ENCODE results near the gene KCNAB1. TPM values are rescaled to one million over a fixed set of nuclear protein-coding genes. Genes with fewer than 3 reads are reported as not detected.

Gene KCNAB1
- total and polyA plus RNA-seq, 2 experiments from 2014 or later, result 0.80 to 1.4 TPM

DNA sequence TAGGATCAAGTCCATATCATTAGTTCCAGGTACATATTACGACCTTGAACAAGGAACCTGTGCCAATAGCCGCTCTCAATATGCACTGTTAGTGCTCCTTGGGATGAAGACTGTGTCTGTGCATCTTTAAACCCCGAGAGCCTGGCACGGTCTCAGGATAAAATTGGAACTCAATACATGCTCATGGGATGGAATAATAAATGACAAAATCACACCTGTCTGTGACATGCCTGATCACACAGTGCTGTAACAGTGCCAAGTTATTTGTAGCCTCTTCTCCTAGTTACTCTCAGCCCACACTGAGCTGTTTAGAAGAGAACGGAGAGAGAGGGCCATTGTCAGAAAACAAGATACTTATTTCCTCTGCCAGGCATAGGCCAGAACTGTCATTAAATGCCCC lies 352.3 kb downstream of the KCNAB1 start:
- Histone ChIP-seq H3K27me3 (no peaks in the 10 kb centered on the region), H3K36me3 (replicated peaks; ENCODE audit: insufficient read depth, low read depth) (no peaks in the 10 kb centered on the region), H2AFZ (no peak overlapping the region), H4K20me1 (ENCODE audit: insufficient read depth, poor library complexity, severe bottlenecking) (no peaks in the 10 kb centered on the region), H3K4me1 (ENCODE audit: insufficient read depth) (peaks cover 4% of the 10 kb centered on the region), H3K9me2 (replicated peaks; ENCODE audit: insufficient read depth) (no peaks in the 10 kb centered on the region), H3K4me2 (no peak overlapping the region), H3K79me2 (no peaks in the 10 kb centered on the region), H3K27ac (no peak overlapping the region), H3K4me3 (no peak overlapping the region), H3K9me3 (ENCODE audit: low read depth) (no peaks in the 10 kb centered on the region)
- TF ChIP-seq CTCF (IDR thresholded peaks at IDR 0.05; ENCODE audit: poor library complexity), result no peak
- DNase-seq (ENCODE audit: low spot score), result no peak
- WGBS (ENCODE audit: low lambda C conversion rate, missing lambda C conversion rate), result 86% methylated on average over 5 of the region's 5 CpGs

GRCh38 chr3:156473341-156473740 lies 353.0 kb downstream of the KCNAB1 start:
- no peaks in the 10 kb centered on the region for H3K27me3 ChIP-seq
- no peaks in the 10 kb centered on the region for H3K9me3 ChIP-seq (ENCODE audit: low read depth)
- H3K4me2 ChIP-seq, result no peak overlapping the region
- H4K20me1 ChIP-seq (ENCODE audit: insufficient read depth, poor library complexity, severe bottlenecking), result no peaks in the 10 kb centered on the region
- no peak for DNase-seq (ENCODE audit: low spot score)
- TF ChIP-seq CTCF (IDR thresholded peaks at IDR 0.05; ENCODE audit: poor library complexity), result no peak
- no peak overlapping the region for H3K4me3 ChIP-seq
- no peak overlapping the region for H3K27ac ChIP-seq
- no peak overlapping the region for H2AFZ ChIP-seq
- no peaks in the 10 kb centered on the region for H3K36me3 ChIP-seq (replicated peaks; ENCODE audit: insufficient read depth, low read depth)
- no peaks in the 10 kb centered on the region for H3K79me2 ChIP-seq
- H3K9me2 ChIP-seq (replicated peaks; ENCODE audit: insufficient read depth), result no peaks in the 10 kb centered on the region
- H3K4me1 ChIP-seq (ENCODE audit: insufficient read depth), result peaks cover 4% of the 10 kb centered on the region

- WGBS (ENCODE audit: low lambda C conversion rate, missing lambda C conversion rate), result 35% methylated on average over 12 of the region's 12 CpGs
- no peak overlapping the region for H3K4me3 ChIP-seq
- no peaks in the 10 kb centered on the region for H3K36me3 ChIP-seq (replicated peaks; ENCODE audit: insufficient read depth, low read depth)
- peak overlapping the region; percentile 71 for H3K4me2 ChIP-seq
- peak overlapping the region; percentile 36 for H2AFZ ChIP-seq
- H3K4me1 ChIP-seq (ENCODE audit: insufficient read depth), result peaks cover 4% of the 10 kb centered on the region
- DNase-seq (ENCODE audit: low spot score), result no peak
- H4K20me1 ChIP-seq (ENCODE audit: insufficient read depth, poor library complexity, severe bottlenecking), result no peaks in the 10 kb centered on the region
- H3K27me3 ChIP-seq, result no peaks in the 10 kb centered on the region
- H3K27ac ChIP-seq, result no peak overlapping the region
- TF ChIP-seq EZH2 (IDR thresholded peaks at IDR 0.05; ENCODE audit: borderline replicate concordance) (no peak), CTCF (IDR thresholded peaks at IDR 0.05; ENCODE audit: poor library complexity) (peak; percentile 44), EZH2phosphoT487 (IDR thresholded peaks at IDR 0.05; ENCODE audit: low read depth, severe bottlenecking, unreplicated experiment) (no peak)
- H3K9me3 ChIP-seq (ENCODE audit: low read depth), result no peaks in the 10 kb centered on the region
- no peaks in the 10 kb centered on the region for H3K9me2 ChIP-seq (replicated peaks; ENCODE audit: insufficient read depth)
- H3K79me2 ChIP-seq, result no peaks in the 10 kb centered on the region
Measured at GRCh38 chr3:156474560-156475389, 354.4 kb downstream of the KCNAB1 start.

DNA sequence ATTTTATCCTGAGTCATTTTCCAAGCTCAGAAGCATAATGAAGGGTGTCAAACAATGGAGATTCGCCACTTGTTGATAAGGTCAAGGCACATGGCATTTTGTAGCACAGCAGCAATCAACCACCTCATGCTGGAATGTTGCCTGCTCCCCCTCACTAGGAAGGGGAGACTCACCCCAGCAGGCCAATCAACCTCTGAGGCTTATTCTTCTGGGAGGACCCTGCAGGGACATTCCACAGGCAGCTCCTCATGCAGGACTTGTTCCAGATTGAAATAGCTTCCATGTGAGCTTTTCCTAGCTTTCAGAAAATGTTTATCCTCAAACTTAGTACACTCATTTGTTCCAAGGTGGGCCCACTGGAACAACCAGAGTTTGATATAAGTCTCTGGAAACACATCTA lies 356.9 kb downstream of the KCNAB1 start:
- no peaks in the 10 kb centered on the region for H3K36me3 ChIP-seq (replicated peaks; ENCODE audit: insufficient read depth, low read depth)
- H4K20me1 ChIP-seq (ENCODE audit: insufficient read depth, poor library complexity, severe bottlenecking), result no peaks in the 10 kb centered on the region

More for the DNA sequence above, 356.9 kb downstream of the KCNAB1 start:
- WGBS (ENCODE audit: low lambda C conversion rate, missing lambda C conversion rate), result 80% methylated on average over 1 of the region's 1 CpG
- Histone ChIP-seq H3K4me2 (no peak overlapping the region), H3K4me1 (ENCODE audit: insufficient read depth) (no peaks in the 10 kb centered on the region), H3K4me3 (no peak overlapping the region), H2AFZ (no peak overlapping the region), H3K27ac (no peak overlapping the region), H3K9me3 (ENCODE audit: low read depth) (no peaks in the 10 kb centered on the region), H3K27me3 (no peaks in the 10 kb centered on the region), H3K79me2 (no peaks in the 10 kb centered on the region), H3K9me2 (replicated peaks; ENCODE audit: insufficient read depth) (no peaks in the 10 kb centered on the region)
- TF ChIP-seq CTCF (IDR thresholded peaks at IDR 0.05; ENCODE audit: poor library complexity), result no peak
- no peak for DNase-seq (ENCODE audit: low spot score)

All from hepatocyte (in vitro differentiated cells).